GM19397 (cell line): Measurements from ENCODE around the gene WDR27.
"Not testable (repeated sequence)": the region's sequence is repeated elsewhere in the genome, so short reads cannot be mapped to it uniquely, and the experiment has no call there.

Experiments
- ATAC-seq: cut with Tn5 transposase; IDR thresholded peaks from one replicate; pipeline ENCODE4 v1.9.1; 2021; ENCODE audit warnings: mild to moderate bottlenecking, moderate library complexity; ENCODE audit not compliant: unreplicated experiment

Gene WDR27

GRCh38 chr6:169451065-169451838 lies 250.6 kb downstream of the WDR27 start:
- no peak for ATAC-seq

- no peak for ATAC-seq
These were observed 251.7 kb downstream of the WDR27 start for GRCh38 chr6:169450097-169450496.

GRCh38 chr6:169449221-169449620 lies 252.6 kb downstream of the WDR27 start:
- ATAC-seq, result no peak

GRCh38 chr6:169445661-169446581 lies 255.9 kb downstream of the WDR27 start:
- ATAC-seq, result no peak

- no peak for ATAC-seq
These were observed 256.6 kb downstream of the WDR27 start for GRCh38 chr6:169445227-169445626.

- ATAC-seq, result no peak
These were observed 260.5 kb downstream of the WDR27 start for GRCh38 chr6:169441292-169441691.

GRCh38 chr6:169439710-169440109 lies 262.1 kb downstream of the WDR27 start:
- no peak for ATAC-seq

GRCh38 chr6:169434554-169434953 lies 267.3 kb downstream of the WDR27 start:
- ATAC-seq, result not testable (repeated sequence)

- no peak for ATAC-seq
These were observed 272.8 kb downstream of the WDR27 start for GRCh38 chr6:169429001-169429400.

GRCh38 chr6:169428532-169428931 lies 273.3 kb downstream of the WDR27 start:
- no peak for ATAC-seq

- ATAC-seq, result no peak
These were observed 274.0 kb downstream of the WDR27 start for GRCh38 chr6:169427856-169428255.

GRCh38 chr6:169426611-169427010 lies 275.2 kb downstream of the WDR27 start:
- no peak for ATAC-seq

GRCh38 chr6:169425628-169426370 lies 276.0 kb downstream of the WDR27 start:
- no peak for ATAC-seq

- ATAC-seq, result no peak
These were observed 277.0 kb downstream of the WDR27 start for GRCh38 chr6:169424821-169425240.

GRCh38 chr6:169424149-169424804 lies 277.6 kb downstream of the WDR27 start:
- ATAC-seq, result no peak

- no peak for ATAC-seq
These were observed 280.1 kb downstream of the WDR27 start for GRCh38 chr6:169421586-169422264.

- ATAC-seq, result no peak
These were observed 280.8 kb downstream of the WDR27 start for GRCh38 chr6:169420912-169421543.

- no peak for ATAC-seq
These were observed 284.7 kb downstream of the WDR27 start for GRCh38 chr6:169417101-169417500.

- ATAC-seq, result no peak
These were observed 285.6 kb downstream of the WDR27 start for GRCh38 chr6:169416249-169416648.

GRCh38 chr6:169415179-169415578 lies 286.6 kb downstream of the WDR27 start:
- ATAC-seq, result no peak
